ENCODE measurements around the gene MYOZ1. TPM values are rescaled to one million over a fixed set of nuclear protein-coding genes. Genes with fewer than 3 reads are reported as not detected.
"Not testable (repeated sequence)": the region's sequence is repeated elsewhere in the genome, so short reads cannot be mapped to it uniquely, and the experiment has no call there.

Gene MYOZ1
- total RNA-seq, 1 experiment from 2014 or later: 2.4 TPM

DNA sequence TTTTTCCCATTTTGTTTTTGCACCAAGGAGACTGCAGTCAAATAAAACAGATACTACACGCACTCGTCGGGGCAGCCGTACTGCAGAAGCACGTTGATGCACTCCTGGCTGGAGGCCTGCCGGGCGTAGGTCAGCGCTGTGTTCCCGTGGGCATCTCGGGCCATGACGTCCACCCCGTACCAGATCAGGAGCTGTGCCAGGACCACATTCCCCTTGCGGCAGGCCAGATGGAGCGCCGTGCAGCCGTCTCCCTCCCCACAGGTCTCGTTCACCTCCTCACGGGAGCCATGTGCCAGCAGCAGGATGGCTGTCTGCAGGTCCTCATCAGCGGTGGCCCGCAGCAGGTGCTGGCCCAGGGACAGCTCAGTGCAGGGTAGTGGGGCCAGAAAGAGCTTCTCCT, 33.3 kb upstream of the MYOZ1 start:
- H3K23me2 ChIP-seq (ENCODE audit: insufficient read length, low read depth, low read length, poor library complexity, severe bottlenecking); H4K8ac ChIP-seq (replicated peaks; ENCODE audit: insufficient read length, low read depth, low read length); H3K4ac ChIP-seq (ENCODE audit: low read depth, low read length); H3K4me1 ChIP-seq (ENCODE audit: insufficient read depth, low read length); H3K36me3 Mint-ChIP-seq (ENCODE audit: insufficient read depth in 1 of 3, low read depth in 3 of 3); H3T11ph ChIP-seq (ENCODE audit: low read length); H2AFZ ChIP-seq (ENCODE audit: low read length); H2BK20ac ChIP-seq (ENCODE audit: low read depth, low read length, poor library complexity, severe bottlenecking); H3K56ac ChIP-seq (ENCODE audit: insufficient read length, low read depth, low read length); H3K27me3 ChIP-seq (ENCODE audit: insufficient read depth, low read length); H3K9me3 Mint-ChIP-seq; H2AK5ac ChIP-seq (ENCODE audit: insufficient read length, low read length); H2BK120ac ChIP-seq (ENCODE audit: low read depth, low read length, poor library complexity, severe bottlenecking); H3K4me1 Mint-ChIP-seq; H3K14ac ChIP-seq (ENCODE audit: insufficient read depth, low read length); DNase-seq; H4K91ac ChIP-seq (ENCODE audit: insufficient read length, low read depth, low read length); H4K20me1 ChIP-seq (ENCODE audit: control insufficient read depth, insufficient read depth, insufficient read length); H4K5ac ChIP-seq (ENCODE audit: insufficient read length, low read depth, low read length); H3K4me3 Mint-ChIP-seq; H3K9me3 ChIP-seq (ENCODE audit: control insufficient read depth, low read depth, low read length); H3K4me2 ChIP-seq (ENCODE audit: insufficient read depth, insufficient read length, low read length); H3K79me1 ChIP-seq (ENCODE audit: insufficient read depth, low read depth, low read length, poor library complexity, severe bottlenecking); H3K23ac ChIP-seq (ENCODE audit: insufficient read length, low read depth, low read length); H2BK12ac ChIP-seq (ENCODE audit: insufficient read length, low read depth, low read length); H3K27ac ChIP-seq (ENCODE audit: insufficient read length, low read depth, low read length); H3K18ac ChIP-seq (ENCODE audit: insufficient read length, low read depth, low read length); H2BK15ac ChIP-seq (ENCODE audit: low read depth, low read length); H3K27me3 Mint-ChIP-seq (ENCODE audit: low read depth); H3K79me2 ChIP-seq (ENCODE audit: insufficient read depth, low read length); H3K27ac Mint-ChIP-seq; H2BK5ac ChIP-seq (ENCODE audit: insufficient read length, low read length); H3K9ac ChIP-seq (ENCODE audit: extremely low read depth, insufficient read length, low read length): not testable (repeated sequence)
- no CpG with 5 or more reads among the region's 20 CpGs for WGBS (ENCODE audit: extremely low coverage, insufficient read length, low lambda C conversion rate)

DNA sequence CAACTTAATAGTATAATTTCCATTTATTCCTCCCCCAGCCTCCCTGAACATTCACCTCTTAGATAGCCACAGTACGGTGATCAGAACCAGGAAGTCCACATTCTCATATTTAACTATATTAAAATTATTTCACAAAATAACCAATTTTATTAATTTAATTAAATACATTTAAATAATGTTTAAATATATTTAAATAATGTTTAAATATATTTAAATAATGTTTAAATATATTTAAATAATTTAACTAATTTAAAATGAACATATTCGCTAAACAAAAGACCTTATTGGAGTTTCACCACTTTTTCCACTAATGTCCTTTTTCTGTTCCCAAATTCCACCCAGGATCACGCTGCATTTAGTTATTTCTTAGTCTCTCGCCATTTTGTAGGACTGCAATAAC, 27.1 kb upstream of the MYOZ1 start:
- H2BK20ac ChIP-seq (ENCODE audit: low read depth, low read length, poor library complexity, severe bottlenecking); H3K9ac ChIP-seq (ENCODE audit: extremely low read depth, insufficient read length, low read length); H3T11ph ChIP-seq (ENCODE audit: low read length); H3K27me3 ChIP-seq (ENCODE audit: insufficient read depth, low read length); H3K23ac ChIP-seq (ENCODE audit: insufficient read length, low read depth, low read length); DNase-seq; H3K9me3 ChIP-seq (ENCODE audit: control insufficient read depth, low read depth, low read length); H3K36me3 Mint-ChIP-seq (ENCODE audit: insufficient read depth in 1 of 3, low read depth in 3 of 3); H3K9me3 Mint-ChIP-seq; H2AK5ac ChIP-seq (ENCODE audit: insufficient read length, low read length); H4K91ac ChIP-seq (ENCODE audit: insufficient read length, low read depth, low read length); H4K20me1 ChIP-seq (ENCODE audit: control insufficient read depth, insufficient read depth, insufficient read length); H3K79me1 ChIP-seq (ENCODE audit: insufficient read depth, low read depth, low read length, poor library complexity, severe bottlenecking); H2BK15ac ChIP-seq (ENCODE audit: low read depth, low read length); H3K4ac ChIP-seq (ENCODE audit: low read depth, low read length); H4K8ac ChIP-seq (replicated peaks; ENCODE audit: insufficient read length, low read depth, low read length); H2BK120ac ChIP-seq (ENCODE audit: low read depth, low read length, poor library complexity, severe bottlenecking); H3K56ac ChIP-seq (ENCODE audit: insufficient read length, low read depth, low read length); H3K14ac ChIP-seq (ENCODE audit: insufficient read depth, low read length); H3K18ac ChIP-seq (ENCODE audit: insufficient read length, low read depth, low read length); H3K4me1 ChIP-seq (ENCODE audit: insufficient read depth, low read length); H3K4me3 Mint-ChIP-seq; H3K27ac Mint-ChIP-seq; H4K5ac ChIP-seq (ENCODE audit: insufficient read length, low read depth, low read length); H2BK5ac ChIP-seq (ENCODE audit: insufficient read length, low read length); H2BK12ac ChIP-seq (ENCODE audit: insufficient read length, low read depth, low read length); H3K23me2 ChIP-seq (ENCODE audit: insufficient read length, low read depth, low read length, poor library complexity, severe bottlenecking); H3K4me2 ChIP-seq (ENCODE audit: insufficient read depth, insufficient read length, low read length); H3K27ac ChIP-seq (ENCODE audit: insufficient read length, low read depth, low read length); H3K4me1 Mint-ChIP-seq; H3K27me3 Mint-ChIP-seq (ENCODE audit: low read depth); H2AFZ ChIP-seq (ENCODE audit: low read length); H3K79me2 ChIP-seq (ENCODE audit: insufficient read depth, low read length): not testable (repeated sequence)
- WGBS (ENCODE audit: extremely low coverage, insufficient read length, low lambda C conversion rate): no CpG with 5 or more reads among the region's 4 CpGs
